SK-N-SH (cell line): ENCODE data around the gene PPP1R9B. TPM values are rescaled to one million over a fixed set of nuclear protein-coding genes. Genes with fewer than 3 reads are reported as not detected.

Source experiments
- CTCF ChIA-PET: fragments of 300-600, 350-600 bp; formaldehyde crosslinking; extraction: SDS; loops from one replicate; lab custom pipeline; 2021; lab: Yijun Ruan, JAX
- POLR2A ChIA-PET: fragments of 350-600 bp; sonication (Branson Sonifier 250); formaldehyde crosslinking; extraction: SDS; loops from one replicate; lab custom pipeline; 2020; ENCODE audit warnings: antibody characterized with exemption, inconsistent platforms; lab: Yijun Ruan, JAX
- DNase-seq: peaks from one replicate; pipeline ENCODE4 v3.0.0; 2012
- H2AFZ ChIP-seq: fragments of 200-600 bp; sonication (generic); 2 replicates; pipeline ENCODE4 v1.8.1; 2016; ENCODE audit warnings: antibody characterized with exemption, mild to moderate bottlenecking, low read depth
- H3F3A ChIP-seq: fragments of 200-600 bp; sonication (generic); replicated peaks from 2 replicates; pipeline ENCODE3; 2016; ENCODE audit warnings: antibody characterized with exemption, mild to moderate bottlenecking; ENCODE audit not compliant: insufficient read depth
- H3K27ac ChIP-seq, 2 experiments: fragments of 200-500 bp in 1 of 2; fragments of 200-600 bp in 1 of 2; sonication (Bioruptor generic) in 1 of 2; sonication (generic), shearing (Covaris generic) in 1 of 2; 2 replicates each; pipeline versions ENCODE4 v1.5.1 to v1.6.1; 2014 to 2016; ENCODE audit warnings: low read depth in 2 of 2, inconsistent platforms in 1 of 2, low read length in 1 of 2, mild to moderate bottlenecking in 1 of 2, mixed read lengths in 1 of 2
- H3K27me3 ChIP-seq: fragments of 200-600 bp; sonication (generic), shearing (Covaris generic); 2 replicates; pipeline ENCODE4 v1.6.1; 2016; ENCODE audit warnings: mixed run types; ENCODE audit not compliant: insufficient read depth
- H3K36me3 ChIP-seq, 2 experiments: fragments of 200-500 bp in 1 of 2; fragments of 200-600 bp in 1 of 2; sonication (Bioruptor generic) in 1 of 2; sonication (generic) in 1 of 2; replicated peaks in 1 of 2; 2 replicates each; pipeline versions ENCODE3 to v1.5.1; 2014 to 2016; ENCODE audit warnings: low read length in 1 of 2, mild to moderate bottlenecking in 1 of 2; ENCODE audit not compliant: insufficient read depth in 2 of 2, control insufficient read depth in 1 of 2
- H3K4me1 ChIP-seq, 2 experiments: fragments of 200-500 bp in 1 of 2; fragments of 200-600 bp in 1 of 2; sonication (Bioruptor generic) in 1 of 2; sonication (generic), shearing (Covaris generic) in 1 of 2; 2 replicates each; pipeline versions ENCODE4 v1.5.1 to v1.6.1; 2014 to 2016; ENCODE audit warnings: low read depth in 1 of 2, low read length in 1 of 2, mixed run types in 1 of 2; ENCODE audit not compliant: insufficient read depth in 2 of 2, control insufficient read depth in 1 of 2
- H3K4me2 ChIP-seq: fragments of 200-600 bp; sonication (generic), shearing (Covaris generic); 2 replicates; pipeline ENCODE4 v1.6.1; 2017; ENCODE audit warnings: mixed run types
- H3K4me3 ChIP-seq, 2 experiments: fragments of 200-500 bp in 1 of 2; fragments of 200-600 bp in 1 of 2; sonication (Bioruptor generic) in 1 of 2; sonication (generic), shearing (Covaris generic) in 1 of 2; 2 replicates each; pipeline versions ENCODE4 v1.5.1 to v1.8.1; 2014 to 2016; ENCODE audit warnings: low read depth in 2 of 2, inconsistent platforms in 1 of 2, low read length in 1 of 2, mild to moderate bottlenecking in 1 of 2, mixed read lengths in 1 of 2, moderate library complexity in 1 of 2
- H3K79me2 ChIP-seq: fragments of 200-600 bp; sonication (generic); 2 replicates; pipeline ENCODE4 v1.8.1; 2017; ENCODE audit warnings: mild to moderate bottlenecking; ENCODE audit not compliant: insufficient read depth
- H3K9ac ChIP-seq: fragments of 200-600 bp; sonication (generic); 2 replicates; pipeline ENCODE4 v1.6.1; 2017; ENCODE audit warnings: mixed run types
- H3K9me2 ChIP-seq: fragments of 200-600 bp; sonication (generic); 2 replicates; pipeline ENCODE4 v1.6.1; 2017; ENCODE audit warnings: mixed run types
- H3K9me3 ChIP-seq: fragments of 200-600 bp; sonication (generic); 2 replicates; pipeline ENCODE4 v1.6.1; 2017; ENCODE audit warnings: mixed run types, mild to moderate bottlenecking, moderate library complexity
- H4K20me1 ChIP-seq: fragments of 200-600 bp; sonication (generic); 2 replicates; pipeline ENCODE4 v1.6.1; 2017; ENCODE audit warnings: mild to moderate bottlenecking, mixed run types; ENCODE audit not compliant: insufficient read depth
- CHD2 ChIP-seq: fragments of 150-350 bp; IDR thresholded peaks from 2 replicates; pipeline ENCODE4 v1.6.1; 2018; ENCODE audit warnings: low read length; ENCODE audit not compliant: partially characterized antibody
- FOXJ3 ChIP-seq: sonication (generic); formaldehyde crosslinking; IDR thresholded peaks from 2 replicates; pipeline ENCODE4 v1.5.1; 2020; ENCODE audit warnings: mild to moderate bottlenecking, missing genetic modification reagents
- GABPA ChIP-seq: IDR thresholded peaks from 2 replicates; pipeline ENCODE4 v1.4.0; 2012; ENCODE audit warnings: low read depth, mild to moderate bottlenecking
- IRF3 ChIP-seq: fragments of 150-350 bp; IDR thresholded peaks from 2 replicates; pipeline ENCODE4 v1.6.1; 2016; ENCODE audit warnings: mild to moderate bottlenecking, low read depth, low read length
- RAD21 ChIP-seq: IDR thresholded peaks from 2 replicates; pipeline ENCODE4 v1.6.1; 2012; ENCODE audit warnings: mild to moderate bottlenecking, low read length
- SIN3A ChIP-seq: IDR thresholded peaks from 2 replicates; pipeline ENCODE4 v1.6.1; 2012; ENCODE audit warnings: low read depth, mild to moderate bottlenecking, low read length, moderate library complexity, borderline replicate concordance
- TAF1 ChIP-seq: IDR thresholded peaks from 2 replicates; pipeline ENCODE4 v1.6.1; 2012; ENCODE audit warnings: low read depth, mild to moderate bottlenecking, low read length, moderate library complexity, borderline replicate concordance
- WGBS: methylation state at CpG from one replicate; pipeline ENCODE4 v1.1.6; 2017; ENCODE audit warnings: low lambda C conversion rate; 5-methylcytosine and 5-hydroxymethylcytosine counted together
- polyA plus RNA-seq, 3 experiments: library from polyadenylated mRNA; depleted of rRNA; stranded (reverse); fragments of >200 nt; gene quantifications; 2 replicates each; pipeline ENCODE4 v1.2.3, GENCODE V29; 2012
- TF ChIP-seq, protein P1 (sequence below): IDR thresholded peaks from 2 replicates; pipeline ENCODE4 v1.4.0; 2012; ENCODE audit warnings: low read depth, borderline replicate concordance
- TF ChIP-seq, protein P2 (sequence below): IDR thresholded peaks from 2 replicates; pipeline ENCODE4; 2012
- TF ChIP-seq, protein P3 (sequence below): IDR thresholded peaks from 2 replicates; pipeline ENCODE4 v1.4.0; 2012; ENCODE audit warnings: low read depth
- TF ChIP-seq, protein P4 (sequence below): fragments of 150-350 bp; IDR thresholded peaks from 2 replicates; pipeline ENCODE4 v1.6.1; 2017; ENCODE audit warnings: antibody characterized with exemption, low read length, low read depth, borderline replicate concordance

PPP1R9B gene
- polyA plus RNA-seq, 1 of the 3 experiments (the other 2 are of a cell fraction) = 35.2 TPM

GRCh38 chr17:50123649-50124349, 26.7 kb downstream of the PPP1R9B start:
- 71% methylated on average over 12 of the region's 12 CpGs for WGBS
- no peak overlapping the region for H3K4me3 ChIP-seq
- TF ChIP-seq SIN3A = no peak
- no peak for TF ChIP-seq RAD21
- no peak for TF ChIP-seq GABPA
- no peak for TF ChIP-seq CHD2
- TF ChIP-seq, protein P1, sequence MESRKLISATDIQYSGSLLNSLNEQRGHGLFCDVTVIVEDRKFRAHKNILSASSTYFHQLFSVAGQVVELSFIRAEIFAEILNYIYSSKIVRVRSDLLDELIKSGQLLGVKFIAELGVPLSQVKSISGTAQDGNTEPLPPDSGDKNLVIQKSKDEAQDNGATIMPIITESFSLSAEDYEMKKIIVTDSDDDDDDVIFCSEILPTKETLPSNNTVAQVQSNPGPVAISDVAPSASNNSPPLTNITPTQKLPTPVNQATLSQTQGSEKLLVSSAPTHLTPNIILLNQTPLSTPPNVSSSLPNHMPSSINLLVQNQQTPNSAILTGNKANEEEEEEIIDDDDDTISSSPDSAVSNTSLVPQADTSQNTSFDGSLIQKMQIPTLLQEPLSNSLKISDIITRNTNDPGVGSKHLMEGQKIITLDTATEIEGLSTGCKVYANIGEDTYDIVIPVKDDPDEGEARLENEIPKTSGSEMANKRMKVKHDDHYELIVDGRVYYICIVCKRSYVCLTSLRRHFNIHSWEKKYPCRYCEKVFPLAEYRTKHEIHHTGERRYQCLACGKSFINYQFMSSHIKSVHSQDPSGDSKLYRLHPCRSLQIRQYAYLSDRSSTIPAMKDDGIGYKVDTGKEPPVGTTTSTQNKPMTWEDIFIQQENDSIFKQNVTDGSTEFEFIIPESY = no peak
- TF ChIP-seq, protein P2, sequence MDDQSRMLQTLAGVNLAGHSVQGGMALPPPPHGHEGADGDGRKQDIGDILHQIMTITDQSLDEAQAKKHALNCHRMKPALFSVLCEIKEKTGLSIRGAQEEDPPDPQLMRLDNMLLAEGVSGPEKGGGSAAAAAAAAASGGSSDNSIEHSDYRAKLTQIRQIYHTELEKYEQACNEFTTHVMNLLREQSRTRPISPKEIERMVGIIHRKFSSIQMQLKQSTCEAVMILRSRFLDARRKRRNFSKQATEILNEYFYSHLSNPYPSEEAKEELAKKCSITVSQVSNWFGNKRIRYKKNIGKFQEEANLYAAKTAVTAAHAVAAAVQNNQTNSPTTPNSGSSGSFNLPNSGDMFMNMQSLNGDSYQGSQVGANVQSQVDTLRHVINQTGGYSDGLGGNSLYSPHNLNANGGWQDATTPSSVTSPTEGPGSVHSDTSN = no peak
- H3F3A ChIP-seq = no peaks in the 10 kb centered on the region
- no peaks in the 10 kb centered on the region for H3K9me3 ChIP-seq
- H3K27me3 ChIP-seq = no peaks in the 10 kb centered on the region
- H3K79me2 ChIP-seq = no peaks in the 10 kb centered on the region
- DNase-seq = peak; percentile 61
- peaks cover 0 to 7% of the 10 kb centered on the region in 2 experiments; a peak in 1 of 4 replicates for H3K4me1 ChIP-seq
- ChIA-PET POLR2A (interaction anchor here (0.7 to 1.0 kb wide), 2 partner anchors 13 to 15 kb away, joined by 3 read pairs; no protein-coding TSS in a partner anchor), CTCF (interaction anchor here (0.7 to 11.3 kb wide), 10 partner anchors 10 to 173 kb away, joined by 3 to 116 read pairs (median 5); partner anchors contain the start of gene PDK2)
- no peak overlapping the region for H3K27ac ChIP-seq
- H3K4me2 ChIP-seq = no peak overlapping the region
- no peak overlapping the region for H2AFZ ChIP-seq
- no peaks in the 10 kb centered on the region for H4K20me1 ChIP-seq
- no peaks in the 10 kb centered on the region for H3K36me3 ChIP-seq
- no peak overlapping the region for H3K9ac ChIP-seq
- no peaks in the 10 kb centered on the region for H3K9me2 ChIP-seq

DNA sequence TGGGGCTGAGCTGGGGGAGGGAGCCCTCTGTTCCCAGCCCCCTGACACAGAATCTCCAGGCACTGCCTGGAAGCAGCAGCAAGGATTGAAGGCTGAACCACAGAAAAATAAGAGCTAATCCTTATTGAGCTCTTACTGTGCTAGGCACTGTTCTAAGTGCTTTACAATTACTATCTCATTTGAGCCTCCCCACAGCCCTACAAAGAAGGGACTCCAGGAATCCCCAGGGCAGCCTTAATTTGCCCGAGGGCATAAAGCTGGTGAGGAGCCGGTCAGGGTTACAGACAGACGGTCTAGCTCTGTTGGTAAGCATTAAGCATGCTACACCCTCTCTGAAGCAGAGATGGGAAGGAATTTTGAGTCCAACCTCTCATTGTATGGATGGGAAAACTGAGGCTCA, 27.5 kb downstream of the PPP1R9B start:
- H3K4me3 ChIP-seq = no peak overlapping the region
- H3K9ac ChIP-seq = no peak overlapping the region
- no peaks in the 10 kb centered on the region for H3K9me3 ChIP-seq
- H3K4me2 ChIP-seq = no peak overlapping the region
- H3K36me3 ChIP-seq = no peaks in the 10 kb centered on the region
- H3F3A ChIP-seq = no peaks in the 10 kb centered on the region
- H4K20me1 ChIP-seq = no peaks in the 10 kb centered on the region
- no peak for DNase-seq
- CTCF ChIA-PET = interaction anchor here (0.7 to 11.3 kb wide), 10 partner anchors 10 to 174 kb away, joined by 3 to 116 read pairs (median 5); partner anchors contain the start of gene PDK2
- WGBS = 81% methylated on average over 3 of the region's 3 CpGs
- H3K27ac ChIP-seq = no peak overlapping the region
- H3K79me2 ChIP-seq = no peaks in the 10 kb centered on the region
- peaks cover 0 to 4% of the 10 kb centered on the region in 2 experiments; a peak in 1 of 4 replicates for H3K4me1 ChIP-seq
- POLR2A ChIA-PET = interaction anchor here (0.7 to 1.5 kb wide), 3 partner anchors 8 to 14 kb away, joined by 3 to 6 read pairs (median 3); no protein-coding TSS in a partner anchor
- H3K27me3 ChIP-seq = no peaks in the 10 kb centered on the region
- H3K9me2 ChIP-seq = no peaks in the 10 kb centered on the region
- no peak overlapping the region for H2AFZ ChIP-seq
- TF ChIP-seq IRF3 (no peak), GABPA (no peak), SIN3A (no peak), FOXJ3 (no peak), TAF1 (no peak)
- TF ChIP-seq, protein P3, sequence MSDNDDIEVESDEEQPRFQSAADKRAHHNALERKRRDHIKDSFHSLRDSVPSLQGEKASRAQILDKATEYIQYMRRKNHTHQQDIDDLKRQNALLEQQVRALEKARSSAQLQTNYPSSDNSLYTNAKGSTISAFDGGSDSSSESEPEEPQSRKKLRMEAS = no peak
- TF ChIP-seq, protein P4, sequence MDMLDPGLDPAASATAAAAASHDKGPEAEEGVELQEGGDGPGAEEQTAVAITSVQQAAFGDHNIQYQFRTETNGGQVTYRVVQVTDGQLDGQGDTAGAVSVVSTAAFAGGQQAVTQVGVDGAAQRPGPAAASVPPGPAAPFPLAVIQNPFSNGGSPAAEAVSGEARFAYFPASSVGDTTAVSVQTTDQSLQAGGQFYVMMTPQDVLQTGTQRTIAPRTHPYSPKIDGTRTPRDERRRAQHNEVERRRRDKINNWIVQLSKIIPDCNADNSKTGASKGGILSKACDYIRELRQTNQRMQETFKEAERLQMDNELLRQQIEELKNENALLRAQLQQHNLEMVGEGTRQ = no peak
